DND-41 (cell line): ENCODE measurements around the gene GAGE10.

Source experiments
- ATAC-seq: fragments of 200-7000 bp; cut with Tn5 transposase; 3 replicates; pipeline ENCODE4 v1.9.1; 2021; ENCODE audit warnings: low read depth; ENCODE audit not compliant: insufficient read depth
- DNase-seq: peaks from one replicate; pipeline ENCODE4 v3.0.0-alpha.2; 2020
- H2AFZ ChIP-seq: 2 replicates; pipeline ENCODE4 v1.6.0; 2012; ENCODE audit warnings: low read depth, low read length
- H3K27ac ChIP-seq: 2 replicates; pipeline ENCODE4 v1.5.1; 2012; ENCODE audit warnings: low read length, inconsistent platforms
- H3K27me3 ChIP-seq: fragments of 200-600 bp; sonication (generic); 2 replicates; pipeline ENCODE4 v1.6.0; 2012; ENCODE audit warnings: low read length, mild to moderate bottlenecking, inconsistent platforms; ENCODE audit not compliant: insufficient read depth, poor library complexity
- H3K36me3 ChIP-seq: 2 replicates; pipeline ENCODE4 v1.5.1; 2012; ENCODE audit warnings: low read length, inconsistent platforms; ENCODE audit not compliant: insufficient read depth
- H3K4me1 ChIP-seq: 2 replicates; pipeline ENCODE4 v1.5.1; 2012; ENCODE audit warnings: mild to moderate bottlenecking, low read length; ENCODE audit not compliant: insufficient read depth
- H3K4me2 ChIP-seq: 2 replicates; pipeline ENCODE4 v1.6.0; 2012; ENCODE audit warnings: mild to moderate bottlenecking, moderate library complexity, low read length, inconsistent platforms; ENCODE audit not compliant: insufficient read depth
- H3K4me3 ChIP-seq, 2 experiments: fragments of 200-600 bp in 1 of 2; shearing (Covaris generic) in 1 of 2; 2 replicates each; pipeline ENCODE4 v1.5.1; 2012 to 2016; ENCODE audit warnings: inconsistent platforms in 2 of 2, low read length in 2 of 2, mild to moderate bottlenecking in 2 of 2, low read depth in 1 of 2, moderate library complexity in 1 of 2
- H3K79me2 ChIP-seq: 2 replicates; pipeline ENCODE4 v1.6.0; 2012; ENCODE audit warnings: low read length, inconsistent platforms; ENCODE audit not compliant: insufficient read depth
- H3K9ac ChIP-seq: 2 replicates; pipeline ENCODE4 v1.6.0; 2012; ENCODE audit warnings: low read depth, mild to moderate bottlenecking, inconsistent platforms, low read length, moderate library complexity
- H3K9me3 ChIP-seq: 2 replicates; pipeline ENCODE4 v1.5.1; 2012; ENCODE audit warnings: low read length, moderate library complexity, mild to moderate bottlenecking, inconsistent platforms; ENCODE audit not compliant: insufficient read depth, severe bottlenecking
- H4K20me1 ChIP-seq: 2 replicates; pipeline ENCODE4 v1.6.0; 2012; ENCODE audit warnings: low read length; ENCODE audit not compliant: insufficient read depth
- EZH2 ChIP-seq: IDR thresholded peaks from 3 replicates; pipeline ENCODE4 v1.6.1; 2012; ENCODE audit warnings: borderline replicate concordance, low read depth, mild to moderate bottlenecking, moderate library complexity, low read length, inconsistent platforms; ENCODE audit not compliant: severe bottlenecking
- TF ChIP-seq, protein P1 (sequence below): IDR thresholded peaks from 2 replicates; pipeline ENCODE4 v1.5.1; 2012; ENCODE audit warnings: borderline replicate concordance, low read length, moderate library complexity, mild to moderate bottlenecking; ENCODE audit not compliant: poor library complexity, severe bottlenecking; ENCODE audit errors: extremely low read depth

GAGE10 gene

GRCh38 chrX:49257074-49257790 is 46.2 kb upstream of the GAGE10 start:
- Histone ChIP-seq H3K36me3 (no peaks in the 10 kb centered on the region), H3K4me2 (no peak overlapping the region), H3K9me3 (no peaks in the 10 kb centered on the region), H2AFZ (no peak overlapping the region), H3K4me3 (no peak overlapping the region), H3K79me2 (no peaks in the 10 kb centered on the region), H3K27ac (no peak overlapping the region), H3K27me3 (no peaks in the 10 kb centered on the region), H3K4me1 (no peaks in the 10 kb centered on the region), H3K9ac (no peak overlapping the region), H4K20me1 (no peaks in the 10 kb centered on the region)
- TF ChIP-seq EZH2 = no peak
- TF ChIP-seq, protein P1, sequence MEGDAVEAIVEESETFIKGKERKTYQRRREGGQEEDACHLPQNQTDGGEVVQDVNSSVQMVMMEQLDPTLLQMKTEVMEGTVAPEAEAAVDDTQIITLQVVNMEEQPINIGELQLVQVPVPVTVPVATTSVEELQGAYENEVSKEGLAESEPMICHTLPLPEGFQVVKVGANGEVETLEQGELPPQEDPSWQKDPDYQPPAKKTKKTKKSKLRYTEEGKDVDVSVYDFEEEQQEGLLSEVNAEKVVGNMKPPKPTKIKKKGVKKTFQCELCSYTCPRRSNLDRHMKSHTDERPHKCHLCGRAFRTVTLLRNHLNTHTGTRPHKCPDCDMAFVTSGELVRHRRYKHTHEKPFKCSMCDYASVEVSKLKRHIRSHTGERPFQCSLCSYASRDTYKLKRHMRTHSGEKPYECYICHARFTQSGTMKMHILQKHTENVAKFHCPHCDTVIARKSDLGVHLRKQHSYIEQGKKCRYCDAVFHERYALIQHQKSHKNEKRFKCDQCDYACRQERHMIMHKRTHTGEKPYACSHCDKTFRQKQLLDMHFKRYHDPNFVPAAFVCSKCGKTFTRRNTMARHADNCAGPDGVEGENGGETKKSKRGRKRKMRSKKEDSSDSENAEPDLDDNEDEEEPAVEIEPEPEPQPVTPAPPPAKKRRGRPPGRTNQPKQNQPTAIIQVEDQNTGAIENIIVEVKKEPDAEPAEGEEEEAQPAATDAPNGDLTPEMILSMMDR = no peak
- ATAC-seq (no peak), DNase-seq (no peak)

- Histone ChIP-seq H3K27me3 (no peaks in the 10 kb centered on the region), H3K9me3 (no peaks in the 10 kb centered on the region), H2AFZ (no peak overlapping the region), H3K27ac (no peak overlapping the region), H3K79me2 (no peaks in the 10 kb centered on the region), H3K4me1 (no peaks in the 10 kb centered on the region), H3K36me3 (no peaks in the 10 kb centered on the region), H3K4me3 (no peak overlapping the region), H3K9ac (no peak overlapping the region), H4K20me1 (no peaks in the 10 kb centered on the region), H3K4me2 (no peak overlapping the region)
- no peak for TF ChIP-seq EZH2
- TF ChIP-seq, protein P1 = no peak
- DNase-seq = peak; percentile 23
- ATAC-seq = peak; percentile 53
These were observed 45.3 kb upstream of the GAGE10 start for GRCh38 chrX:49257846-49258748.

DNA sequence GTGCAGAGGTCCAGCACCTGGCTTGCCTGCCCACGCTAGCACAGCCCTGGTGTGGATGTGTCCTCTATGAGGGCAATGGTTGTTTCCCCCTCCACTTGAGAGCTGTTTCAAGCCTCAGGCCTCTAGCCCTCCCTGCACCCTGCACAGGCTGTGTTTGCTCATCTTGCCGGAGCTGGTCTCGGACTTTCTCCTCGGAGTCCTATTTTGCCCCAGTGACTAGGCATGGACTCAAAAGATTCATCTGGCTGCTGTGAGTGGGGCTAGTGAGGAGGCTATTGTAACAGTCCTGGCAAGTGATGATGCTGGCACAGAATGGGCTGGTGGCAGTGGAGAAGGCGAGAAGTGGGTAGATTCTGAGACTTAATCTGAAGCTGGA is 44.7 kb upstream of the GAGE10 start:
- no peaks in the 10 kb centered on the region for H3K9me3 ChIP-seq
- no peak overlapping the region for H2AFZ ChIP-seq
- DNase-seq (no peak), ATAC-seq (no peak)
- TF ChIP-seq, protein P1 = no peak
- no peak for TF ChIP-seq EZH2
- H3K27me3 ChIP-seq = no peaks in the 10 kb centered on the region
- no peaks in the 10 kb centered on the region for H3K4me1 ChIP-seq
- no peaks in the 10 kb centered on the region for H3K79me2 ChIP-seq
- H3K4me2 ChIP-seq = no peak overlapping the region
- H3K9ac ChIP-seq = no peak overlapping the region
- H4K20me1 ChIP-seq = no peaks in the 10 kb centered on the region
- no peak overlapping the region for H3K27ac ChIP-seq
- H3K36me3 ChIP-seq = no peaks in the 10 kb centered on the region
- H3K4me3 ChIP-seq = no peak overlapping the region
